Measurements from ENCODE around the gene COQ5.

The COQ5 gene, protein sequence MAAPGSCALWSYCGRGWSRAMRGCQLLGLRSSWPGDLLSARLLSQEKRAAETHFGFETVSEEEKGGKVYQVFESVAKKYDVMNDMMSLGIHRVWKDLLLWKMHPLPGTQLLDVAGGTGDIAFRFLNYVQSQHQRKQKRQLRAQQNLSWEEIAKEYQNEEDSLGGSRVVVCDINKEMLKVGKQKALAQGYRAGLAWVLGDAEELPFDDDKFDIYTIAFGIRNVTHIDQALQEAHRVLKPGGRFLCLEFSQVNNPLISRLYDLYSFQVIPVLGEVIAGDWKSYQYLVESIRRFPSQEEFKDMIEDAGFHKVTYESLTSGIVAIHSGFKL
- total RNA-seq = 6.9 to 12.0 (median 9.3) reads per million in 3 donors

DNA sequence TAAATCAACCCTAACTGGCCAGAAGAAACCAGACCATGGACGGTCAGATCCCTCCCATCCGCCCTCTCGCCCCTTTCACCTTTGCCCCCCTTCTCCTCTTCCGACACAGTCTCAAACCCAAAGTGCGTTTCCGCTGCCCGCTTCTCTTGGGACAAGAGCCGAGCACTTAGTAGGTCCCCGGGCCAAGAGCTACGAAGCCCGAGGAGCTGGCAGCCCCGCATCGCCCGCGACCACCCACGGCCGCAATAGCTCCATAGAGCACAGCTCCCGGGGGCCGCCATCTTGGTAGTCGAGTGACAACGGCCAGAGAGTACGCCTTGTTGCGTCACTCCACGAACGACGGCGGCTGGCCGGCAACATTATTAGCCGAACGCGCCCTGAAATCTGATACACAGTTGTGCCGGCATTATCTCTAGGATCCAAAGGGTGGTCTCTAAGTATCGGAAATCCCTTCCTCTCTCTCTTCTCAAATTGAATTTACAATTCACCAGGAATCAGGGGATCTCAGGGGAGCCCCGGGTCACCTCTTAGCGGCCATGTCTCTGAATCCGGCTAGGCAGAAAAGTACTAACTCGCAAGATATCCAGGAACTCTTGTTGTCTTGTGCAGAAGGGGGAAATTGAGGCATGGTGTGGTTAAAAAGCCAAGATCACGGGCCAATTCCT lies at the start of gene COQ5:
Gene COQ5 (minus strand): TSS at position 298 of the 665 bp plus-strand sequence. CDS start 17 bp downstream, at position 281.
- H3K4me3 ChIP-seq (ENCODE audit: insufficient read depth, low read depth, low read length, poor library complexity, severe bottlenecking) = peak within 1 kb of the TSS; percentile 92

DNA sequence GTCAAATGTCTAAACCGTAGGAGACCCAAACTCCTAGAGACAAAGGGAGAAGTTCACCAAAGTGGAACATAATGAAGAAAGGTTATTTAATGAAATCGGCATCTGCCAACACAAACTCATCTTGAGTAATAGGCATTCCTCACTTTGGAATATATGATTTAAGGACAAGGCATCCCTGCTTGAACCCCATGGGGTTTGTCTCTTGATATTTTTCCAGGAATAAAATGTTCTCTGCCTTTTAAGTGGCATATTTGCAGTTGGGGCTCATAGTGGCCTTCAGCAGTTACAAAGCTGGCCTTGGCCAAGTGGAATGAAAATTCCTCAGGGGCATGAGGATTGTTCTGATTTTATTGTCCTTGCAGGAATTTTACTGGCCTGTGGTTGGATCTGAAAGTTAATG lies 45.1 kb upstream of the COQ5 start:
- DNase-seq = no peak
- H3K4me3 ChIP-seq (ENCODE audit: insufficient read depth, low read depth, low read length, poor library complexity, severe bottlenecking) = no peak overlapping the region
- H3K36me3 ChIP-seq (ENCODE audit: control insufficient read depth, insufficient read depth, low read length) = peaks cover 95% of the 10 kb centered on the region
- H3K27ac ChIP-seq (ENCODE audit: insufficient read depth, low read length, poor library complexity, severe bottlenecking) = no peak overlapping the region
- no peaks in the 10 kb centered on the region for H3K27me3 ChIP-seq (replicated peaks; ENCODE audit: control insufficient read depth, insufficient read depth, low read length, poor library complexity, severe bottlenecking)
- no peaks in the 10 kb centered on the region for H3K4me1 ChIP-seq (ENCODE audit: control insufficient read depth, insufficient read depth, low read length, poor library complexity, severe bottlenecking)
- no peaks in the 10 kb centered on the region for H3K9me3 ChIP-seq (ENCODE audit: control insufficient read depth, low read length)

More for the DNA sequence above, at the start of gene COQ5:
- Histone ChIP-seq H3K4me1 (ENCODE audit: control insufficient read depth, insufficient read depth, low read length, poor library complexity, severe bottlenecking) (peaks cover 7% of the 10 kb centered on the region), H3K27me3 (replicated peaks; ENCODE audit: control insufficient read depth, insufficient read depth, low read length, poor library complexity, severe bottlenecking) (no peaks in the 10 kb centered on the region), H3K36me3 (ENCODE audit: control insufficient read depth, insufficient read depth, low read length) (no peaks in the 10 kb centered on the region), H3K27ac (ENCODE audit: insufficient read depth, low read length, poor library complexity, severe bottlenecking) (peak within 1 kb of the TSS; percentile 76), H3K9me3 (ENCODE audit: control insufficient read depth, low read length) (no peaks in the 10 kb centered on the region)
- DNase-seq = peak; percentile 55 to 67 (median 66)

DNA sequence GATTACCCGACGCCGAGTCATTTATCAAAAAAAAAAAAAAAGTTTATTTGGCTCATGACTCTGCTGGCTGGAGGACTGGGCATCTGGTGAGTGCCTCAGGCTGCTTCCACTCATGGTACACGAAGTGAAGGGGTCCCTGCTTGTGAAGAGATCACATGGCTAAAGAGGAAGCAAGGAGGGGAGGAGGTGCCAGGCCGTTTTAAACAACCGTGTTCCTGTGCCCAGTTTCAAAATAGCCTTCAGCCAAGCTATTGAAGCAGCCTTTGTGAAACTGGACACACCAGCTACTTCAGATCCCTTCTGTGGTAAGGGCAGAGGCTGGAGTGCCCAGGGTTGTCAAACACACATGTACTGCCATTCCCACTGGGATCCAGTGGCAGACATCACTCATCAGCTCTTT lies 44.6 kb upstream of the COQ5 start:
- Histone ChIP-seq H3K27ac (ENCODE audit: insufficient read depth, low read length, poor library complexity, severe bottlenecking) (no peak overlapping the region), H3K4me1 (ENCODE audit: control insufficient read depth, insufficient read depth, low read length, poor library complexity, severe bottlenecking) (no peaks in the 10 kb centered on the region), H3K4me3 (ENCODE audit: insufficient read depth, low read depth, low read length, poor library complexity, severe bottlenecking) (no peak overlapping the region), H3K27me3 (replicated peaks; ENCODE audit: control insufficient read depth, insufficient read depth, low read length, poor library complexity, severe bottlenecking) (no peaks in the 10 kb centered on the region), H3K36me3 (ENCODE audit: control insufficient read depth, insufficient read depth, low read length) (peaks cover 95% of the 10 kb centered on the region), H3K9me3 (ENCODE audit: control insufficient read depth, low read length) (no peaks in the 10 kb centered on the region)
- DNase-seq = no peak

DNA sequence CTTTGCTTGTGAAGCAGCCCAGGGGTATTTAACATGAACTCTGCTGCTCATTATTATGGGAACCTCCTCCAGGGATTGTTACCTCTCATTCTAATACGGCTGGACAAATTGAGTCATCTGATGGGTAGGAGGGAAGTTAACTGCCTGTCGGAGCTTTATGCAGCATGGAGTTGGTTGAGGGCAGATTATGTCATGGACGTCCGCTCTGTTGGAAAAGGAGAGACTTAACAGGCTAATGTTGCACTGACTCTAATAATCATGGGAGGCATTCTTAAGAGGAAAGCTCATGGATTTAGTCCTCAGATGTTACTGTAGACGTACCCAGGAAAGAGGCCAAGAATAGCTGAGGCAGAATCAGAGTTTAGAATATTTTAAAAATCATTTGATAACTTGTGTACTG lies 42.3 kb upstream of the COQ5 start:
- no peak overlapping the region for H3K4me3 ChIP-seq (ENCODE audit: insufficient read depth, low read depth, low read length, poor library complexity, severe bottlenecking)
- H3K27ac ChIP-seq (ENCODE audit: insufficient read depth, low read length, poor library complexity, severe bottlenecking) = no peak overlapping the region
- DNase-seq = no peak
- no peaks in the 10 kb centered on the region for H3K27me3 ChIP-seq (replicated peaks; ENCODE audit: control insufficient read depth, insufficient read depth, low read length, poor library complexity, severe bottlenecking)
- H3K9me3 ChIP-seq (ENCODE audit: control insufficient read depth, low read length) = no peaks in the 10 kb centered on the region
- peaks cover 93% of the 10 kb centered on the region for H3K36me3 ChIP-seq (ENCODE audit: control insufficient read depth, insufficient read depth, low read length)
- H3K4me1 ChIP-seq (ENCODE audit: control insufficient read depth, insufficient read depth, low read length, poor library complexity, severe bottlenecking) = no peaks in the 10 kb centered on the region

DNA sequence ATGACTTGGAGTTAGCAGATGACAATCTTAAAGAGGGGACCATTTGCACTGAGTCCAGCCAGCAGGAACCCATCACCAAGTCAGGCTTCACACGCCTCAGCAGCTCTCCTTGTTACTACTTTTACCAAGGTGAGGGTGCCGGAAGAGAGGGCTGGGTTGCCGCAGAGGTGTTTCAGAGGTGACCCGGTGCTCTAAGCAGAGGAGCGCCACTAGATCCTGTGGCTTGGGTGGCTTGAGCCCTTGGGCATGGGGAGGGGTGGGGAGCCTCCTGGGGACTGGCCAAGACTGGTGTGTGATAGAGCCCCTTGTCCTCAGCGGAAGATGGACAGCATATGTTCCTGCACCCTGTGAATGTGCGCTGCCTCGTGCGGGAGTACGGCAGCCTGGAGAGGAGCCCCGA lies 34.5 kb upstream of the COQ5 start:
- H3K27me3 ChIP-seq (replicated peaks; ENCODE audit: control insufficient read depth, insufficient read depth, low read length, poor library complexity, severe bottlenecking) = no peaks in the 10 kb centered on the region
- DNase-seq = no peak
- no peaks in the 10 kb centered on the region for H3K4me1 ChIP-seq (ENCODE audit: control insufficient read depth, insufficient read depth, low read length, poor library complexity, severe bottlenecking)
- no peak overlapping the region for H3K4me3 ChIP-seq (ENCODE audit: insufficient read depth, low read depth, low read length, poor library complexity, severe bottlenecking)
- no peaks in the 10 kb centered on the region for H3K9me3 ChIP-seq (ENCODE audit: control insufficient read depth, low read length)
- no peak overlapping the region for H3K27ac ChIP-seq (ENCODE audit: insufficient read depth, low read length, poor library complexity, severe bottlenecking)
- H3K36me3 ChIP-seq (ENCODE audit: control insufficient read depth, insufficient read depth, low read length) = peaks cover 79% of the 10 kb centered on the region

DNA sequence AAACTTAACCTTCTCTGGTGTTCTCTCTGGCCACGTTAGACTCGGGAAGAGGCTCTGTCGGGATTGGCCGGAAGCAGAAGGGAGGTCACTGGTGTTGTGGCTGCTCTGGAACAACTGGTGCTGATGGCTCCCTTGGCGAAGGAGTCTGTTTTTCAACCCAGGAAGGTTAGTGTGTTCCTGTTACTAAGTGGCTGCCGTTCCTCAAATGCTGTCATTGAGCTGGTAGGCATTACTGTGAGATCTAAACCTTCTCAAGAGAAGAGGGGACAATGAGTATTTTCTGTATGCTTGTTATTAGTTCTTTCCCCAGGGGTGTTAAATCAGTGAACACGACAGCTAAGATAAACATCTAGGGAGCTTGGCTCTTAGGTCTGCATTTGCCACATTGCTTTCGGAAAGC lies 33.9 kb upstream of the COQ5 start:
- no peak for DNase-seq
- peaks cover 78% of the 10 kb centered on the region for H3K36me3 ChIP-seq (ENCODE audit: control insufficient read depth, insufficient read depth, low read length)
- H3K4me1 ChIP-seq (ENCODE audit: control insufficient read depth, insufficient read depth, low read length, poor library complexity, severe bottlenecking) = no peaks in the 10 kb centered on the region
- H3K4me3 ChIP-seq (ENCODE audit: insufficient read depth, low read depth, low read length, poor library complexity, severe bottlenecking) = no peak overlapping the region
- no peaks in the 10 kb centered on the region for H3K27me3 ChIP-seq (replicated peaks; ENCODE audit: control insufficient read depth, insufficient read depth, low read length, poor library complexity, severe bottlenecking)
- no peak overlapping the region for H3K27ac ChIP-seq (ENCODE audit: insufficient read depth, low read length, poor library complexity, severe bottlenecking)
- no peaks in the 10 kb centered on the region for H3K9me3 ChIP-seq (ENCODE audit: control insufficient read depth, low read length)

DNA sequence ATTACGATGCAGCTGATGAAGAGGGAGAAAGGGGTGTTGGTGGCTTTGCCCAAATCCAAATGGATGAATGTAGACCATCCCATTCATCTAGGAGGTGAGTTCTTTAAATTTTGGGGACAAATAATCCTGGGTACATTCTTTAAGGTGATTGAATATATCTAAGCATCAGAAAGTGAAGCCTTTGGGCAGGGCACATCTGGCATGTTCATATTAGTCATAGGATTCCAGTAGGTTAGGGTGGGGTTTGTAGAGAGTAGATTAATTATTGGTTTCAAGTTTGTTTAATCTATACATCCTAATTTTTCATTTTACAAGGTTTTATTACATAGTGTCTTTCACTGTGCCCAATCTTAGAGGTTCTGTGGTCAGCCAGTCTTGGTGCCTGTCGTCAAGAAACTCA lies 28.6 kb upstream of the COQ5 start:
- no peaks in the 10 kb centered on the region for H3K4me1 ChIP-seq (ENCODE audit: control insufficient read depth, insufficient read depth, low read length, poor library complexity, severe bottlenecking)
- DNase-seq = no peak
- H3K27me3 ChIP-seq (replicated peaks; ENCODE audit: control insufficient read depth, insufficient read depth, low read length, poor library complexity, severe bottlenecking) = no peaks in the 10 kb centered on the region
- peaks cover 65% of the 10 kb centered on the region for H3K36me3 ChIP-seq (ENCODE audit: control insufficient read depth, insufficient read depth, low read length)
- H3K27ac ChIP-seq (ENCODE audit: insufficient read depth, low read length, poor library complexity, severe bottlenecking) = no peak overlapping the region
- no peaks in the 10 kb centered on the region for H3K9me3 ChIP-seq (ENCODE audit: control insufficient read depth, low read length)
- no peak overlapping the region for H3K4me3 ChIP-seq (ENCODE audit: insufficient read depth, low read depth, low read length, poor library complexity, severe bottlenecking)

DNA sequence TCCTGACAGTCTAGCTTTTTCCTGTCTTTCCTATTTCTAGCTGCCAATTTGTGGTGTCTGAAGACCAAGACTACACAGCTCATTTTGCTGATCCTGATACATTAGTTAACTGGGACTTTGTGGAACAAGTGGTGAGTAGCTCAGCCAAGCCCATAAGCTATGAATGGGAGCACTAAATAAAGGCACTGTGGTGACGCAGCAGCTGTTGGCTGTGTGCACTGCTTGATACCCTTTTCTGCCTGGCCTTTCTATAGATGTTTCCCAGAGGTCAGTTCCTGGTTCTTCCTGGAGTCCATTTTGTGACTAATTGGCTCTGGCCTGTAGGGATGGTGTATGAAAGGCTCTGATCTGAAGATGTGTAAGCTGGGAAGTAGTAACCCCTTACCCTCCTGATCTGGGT lies 25.7 kb upstream of the COQ5 start:
- peaks cover 41% of the 10 kb centered on the region for H3K36me3 ChIP-seq (ENCODE audit: control insufficient read depth, insufficient read depth, low read length)
- H3K9me3 ChIP-seq (ENCODE audit: control insufficient read depth, low read length) = no peaks in the 10 kb centered on the region
- H3K27ac ChIP-seq (ENCODE audit: insufficient read depth, low read length, poor library complexity, severe bottlenecking) = no peak overlapping the region
- no peaks in the 10 kb centered on the region for H3K27me3 ChIP-seq (replicated peaks; ENCODE audit: control insufficient read depth, insufficient read depth, low read length, poor library complexity, severe bottlenecking)
- H3K4me1 ChIP-seq (ENCODE audit: control insufficient read depth, insufficient read depth, low read length, poor library complexity, severe bottlenecking) = no peaks in the 10 kb centered on the region
- DNase-seq = no peak
- H3K4me3 ChIP-seq (ENCODE audit: insufficient read depth, low read depth, low read length, poor library complexity, severe bottlenecking) = no peak overlapping the region

DNA sequence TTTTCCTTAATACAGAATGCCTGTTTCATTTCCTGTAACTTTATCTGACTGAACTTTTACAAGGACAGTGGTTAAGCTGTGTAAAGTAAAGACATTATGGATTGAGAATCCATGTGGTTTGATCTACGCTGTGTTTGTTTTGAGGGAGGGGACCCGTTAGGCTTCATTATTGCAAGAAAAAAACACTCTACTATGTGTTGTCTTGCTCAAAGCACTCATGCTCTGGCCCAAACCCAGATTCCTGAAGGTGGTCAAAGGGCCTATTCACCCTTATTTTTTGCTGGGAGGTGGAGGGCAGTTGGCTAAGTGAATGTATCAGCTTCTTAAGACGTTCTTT lies 17.1 kb upstream of the COQ5 start:
- Histone ChIP-seq H3K36me3 (ENCODE audit: control insufficient read depth, insufficient read depth, low read length) (peaks cover 35% of the 10 kb centered on the region), H3K9me3 (ENCODE audit: control insufficient read depth, low read length) (no peaks in the 10 kb centered on the region), H3K27me3 (replicated peaks; ENCODE audit: control insufficient read depth, insufficient read depth, low read length, poor library complexity, severe bottlenecking) (no peaks in the 10 kb centered on the region), H3K4me1 (ENCODE audit: control insufficient read depth, insufficient read depth, low read length, poor library complexity, severe bottlenecking) (no peaks in the 10 kb centered on the region), H3K4me3 (ENCODE audit: insufficient read depth, low read depth, low read length, poor library complexity, severe bottlenecking) (no peak overlapping the region), H3K27ac (ENCODE audit: insufficient read depth, low read length, poor library complexity, severe bottlenecking) (no peak overlapping the region)
- no peak for DNase-seq

DNA sequence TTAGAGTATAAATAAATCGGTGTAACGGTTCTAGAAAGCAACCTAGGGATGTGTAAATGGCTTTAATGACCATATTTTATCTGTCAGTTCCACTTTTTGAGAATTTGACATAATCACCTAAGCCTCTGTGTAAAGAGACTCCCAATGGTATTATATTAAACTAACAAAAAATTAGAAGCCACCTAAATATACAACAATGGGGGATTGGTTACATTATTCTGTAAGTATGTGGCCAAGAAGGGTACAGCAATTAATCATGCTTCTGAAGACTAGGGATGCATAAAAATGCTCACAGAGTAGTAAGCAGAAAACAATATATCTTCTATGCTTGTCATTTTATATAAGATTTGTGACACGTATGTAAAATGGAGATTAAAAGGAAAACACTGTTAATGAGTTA lies 15.7 kb upstream of the COQ5 start:
- no peak overlapping the region for H3K4me3 ChIP-seq (ENCODE audit: insufficient read depth, low read depth, low read length, poor library complexity, severe bottlenecking)
- no peaks in the 10 kb centered on the region for H3K9me3 ChIP-seq (ENCODE audit: control insufficient read depth, low read length)
- H3K36me3 ChIP-seq (ENCODE audit: control insufficient read depth, insufficient read depth, low read length) = peaks cover 35% of the 10 kb centered on the region
- no peak overlapping the region for H3K27ac ChIP-seq (ENCODE audit: insufficient read depth, low read length, poor library complexity, severe bottlenecking)
- H3K4me1 ChIP-seq (ENCODE audit: control insufficient read depth, insufficient read depth, low read length, poor library complexity, severe bottlenecking) = no peaks in the 10 kb centered on the region
- DNase-seq = no peak
- no peaks in the 10 kb centered on the region for H3K27me3 ChIP-seq (replicated peaks; ENCODE audit: control insufficient read depth, insufficient read depth, low read length, poor library complexity, severe bottlenecking)
